ENCODE data around the gene ACVR2B. TPM values are rescaled to one million over a fixed set of nuclear protein-coding genes. Genes with fewer than 3 reads are reported as not detected.

Gene ACVR2B
- total RNA-seq, 4 donors from 2014 or later: 2.5 to 6.0 (median 3.8) TPM

GRCh38 chr3:38510631-38511030 lies 56.9 kb downstream of the ACVR2B start:
- DNase-seq (ENCODE audit: low spot score in 2 of 2): no peak
- intact Hi-C loops (cut with DNase I; ENCODE audit: low total_unique reads): no loop called here
- TF ChIP-seq POLR2A (IDR thresholded peaks at IDR 0.05) (no peak), CTCF (IDR thresholded peaks at IDR 0.05) (no peak)
- no peak overlapping the region for H3K4me3 ChIP-seq (ENCODE audit: low read depth, poor library complexity, severe bottlenecking)

DNA sequence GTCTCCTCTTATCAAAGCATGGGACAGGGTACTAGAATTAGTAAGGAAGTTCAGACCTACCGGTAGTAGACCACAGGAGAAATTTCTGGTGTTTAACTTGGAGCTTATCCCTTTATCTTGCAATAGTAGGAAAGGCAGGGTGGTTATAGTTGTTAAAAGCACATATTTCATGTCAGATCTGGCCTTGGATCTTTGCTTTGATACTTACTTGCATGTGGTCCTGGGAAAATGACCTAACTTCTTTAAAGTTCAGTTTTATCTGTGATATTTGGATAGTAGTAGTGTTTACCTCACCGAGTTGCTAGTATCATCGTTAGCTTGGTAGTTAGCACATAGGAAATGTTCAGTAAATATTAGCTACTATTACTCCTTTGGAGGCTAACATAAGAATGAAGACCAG lies 57.9 kb downstream of the ACVR2B start:
- WGBS, 2 donors: 81 to 94% methylated on average over 3 of the region's 3 CpGs
- no peak for DNase-seq (ENCODE audit: low spot score in 2 of 2)
- TF ChIP-seq CTCF (IDR thresholded peaks at IDR 0.05) (no peak), POLR2A (IDR thresholded peaks at IDR 0.05) (no peak)
- no peak overlapping the region for H3K4me3 ChIP-seq (ENCODE audit: low read depth, poor library complexity, severe bottlenecking)
- intact Hi-C loops (cut with DNase I; ENCODE audit: low total_unique reads): no loop called here

GRCh38 chr3:38515367-38515766 lies 61.7 kb downstream of the ACVR2B start:
- intact Hi-C loops (cut with DNase I; ENCODE audit: low total_unique reads): no loop called here
- 83 to 90% methylated on average over 7 of the region's 7 CpGs for WGBS, 2 donors
- no peak for TF ChIP-seq CTCF (IDR thresholded peaks at IDR 0.05)
- no peak for TF ChIP-seq POLR2A (IDR thresholded peaks at IDR 0.05)
- H3K4me3 ChIP-seq (ENCODE audit: low read depth, poor library complexity, severe bottlenecking): no peak overlapping the region
- no peak for DNase-seq (ENCODE audit: low spot score in 2 of 2)

DNA sequence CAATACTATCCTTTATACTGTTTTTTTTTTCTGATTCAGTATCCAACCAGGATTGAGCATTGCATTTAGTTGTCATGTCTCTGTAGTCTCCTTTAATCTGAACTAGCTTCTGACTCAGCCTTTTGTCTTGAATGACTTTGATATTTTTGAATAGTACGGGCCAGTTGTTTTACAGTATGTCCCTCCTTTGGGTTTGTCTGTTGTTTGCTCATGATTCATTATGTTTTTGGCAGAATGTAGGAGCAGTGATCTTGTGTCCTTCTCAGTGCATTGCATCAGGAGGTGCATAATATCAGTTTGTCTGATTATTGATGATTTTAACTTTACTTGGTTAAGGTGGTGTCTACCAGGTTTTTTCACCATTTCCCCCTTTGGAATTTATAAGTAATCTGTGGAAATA lies 63.0 kb downstream of the ACVR2B start:
- WGBS, 2 donors: 48 to 52% methylated on average over 1 of the region's 1 CpG
- H3K4me3 ChIP-seq (ENCODE audit: low read depth, poor library complexity, severe bottlenecking): no peak overlapping the region
- no peak for DNase-seq (ENCODE audit: low spot score in 2 of 2)
- intact Hi-C loops (cut with DNase I; ENCODE audit: low total_unique reads): no loop called here
- TF ChIP-seq POLR2A (IDR thresholded peaks at IDR 0.05): no peak
- TF ChIP-seq CTCF (IDR thresholded peaks at IDR 0.05): no peak

DNA sequence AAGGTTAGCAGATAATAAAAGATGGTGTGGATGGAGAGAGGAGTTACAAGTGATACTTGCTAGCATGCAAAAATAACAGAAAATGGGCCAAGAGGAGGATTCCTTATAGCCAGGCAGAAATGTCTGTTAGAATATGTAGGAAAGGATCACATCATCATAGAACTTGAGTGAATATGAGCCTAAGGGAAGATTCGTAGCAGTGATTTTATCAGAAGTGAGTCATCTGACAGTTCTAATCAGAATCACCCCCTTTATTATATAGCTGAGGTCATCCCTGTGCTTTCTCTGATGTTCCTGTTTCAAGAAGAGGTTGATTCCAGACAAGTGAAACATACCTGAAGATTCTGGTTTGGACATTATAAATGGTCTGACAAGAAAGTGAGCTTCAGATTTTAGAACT lies 65.3 kb downstream of the ACVR2B start:
- TF ChIP-seq CTCF (IDR thresholded peaks at IDR 0.05) (no peak), POLR2A (IDR thresholded peaks at IDR 0.05) (no peak)
- no peak for DNase-seq (ENCODE audit: low spot score in 2 of 2)
- H3K4me3 ChIP-seq (ENCODE audit: low read depth, poor library complexity, severe bottlenecking): no peak overlapping the region
- 25 to 30% methylated on average over 1 of the region's 1 CpG for WGBS, 2 donors
- intact Hi-C loops (cut with DNase I; ENCODE audit: low total_unique reads): no loop called here

DNA sequence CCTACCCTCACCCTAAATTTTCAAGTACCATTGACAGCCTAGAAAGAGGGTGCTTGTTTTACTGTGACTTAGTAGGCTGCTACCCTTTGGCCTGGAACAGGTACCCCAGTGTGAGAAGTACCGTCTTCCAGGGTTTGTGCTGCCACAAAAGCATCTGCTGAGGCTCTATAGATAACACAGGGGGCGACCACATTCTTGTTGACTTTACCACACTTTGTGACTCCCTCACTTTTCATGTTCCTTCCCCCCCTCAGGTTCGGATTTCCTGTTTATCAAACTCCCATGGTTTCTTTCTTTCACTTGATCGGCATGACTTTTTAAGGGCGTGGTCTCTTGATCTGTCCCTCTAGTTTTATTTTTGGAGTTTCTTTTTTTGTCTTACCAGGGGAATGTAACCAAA lies 66.0 kb downstream of the ACVR2B start:
- intact Hi-C loops (cut with DNase I; ENCODE audit: low total_unique reads): loop anchor here (10.0 kb wide), 1 partner anchor 475 kb away; no protein-coding TSS in a partner anchor
- TF ChIP-seq CTCF (IDR thresholded peaks at IDR 0.05) (no peak), POLR2A (IDR thresholded peaks at IDR 0.05) (no peak)
- WGBS, 2 donors: 59 to 63% methylated on average over 5 of the region's 5 CpGs
- H3K4me3 ChIP-seq (ENCODE audit: low read depth, poor library complexity, severe bottlenecking): no peak overlapping the region
- no peak for DNase-seq (ENCODE audit: low spot score in 2 of 2)
